NCI-H82 treated with DMSO at 0.1 percent for 48 hours (cell line): Measurements from ENCODE around the gene TMPRSS6.
A peak's percentile ranks its signal among the peaks of the same experiment; 100 is the strongest.

Experiments used
- DNase-seq: peaks from one replicate; lab custom pipeline; 2025; ENCODE audit not compliant: unreplicated experiment; lab: John Stamatoyannopoulos, UW

Gene TMPRSS6

GRCh38 chr22:37032535-37033460 is 76.7 kb downstream of the TMPRSS6 start:
- DNase-seq: no peak

GRCh38 chr22:37032134-37032534 is 77.4 kb downstream of the TMPRSS6 start:
- DNase-seq: no peak

GRCh38 chr22:37030560-37031281 is 78.8 kb downstream of the TMPRSS6 start:
- DNase-seq: no peak

GRCh38 chr22:37028692-37029674 is 80.5 kb downstream of the TMPRSS6 start:
- DNase-seq: no peak

GRCh38 chr22:37027556-37027955 is 82.0 kb downstream of the TMPRSS6 start:
- DNase-seq: no peak

- DNase-seq: no peak
These were observed 83.2 kb downstream of the TMPRSS6 start for GRCh38 chr22:37026325-37026724.

- DNase-seq: no peak
These were observed 83.9 kb downstream of the TMPRSS6 start for GRCh38 chr22:37025500-37026070.

GRCh38 chr22:37024339-37025157 is 85.0 kb downstream of the TMPRSS6 start:
- no peak for DNase-seq

GRCh38 chr22:37023743-37024338 is 85.7 kb downstream of the TMPRSS6 start:
- DNase-seq: no peak

- DNase-seq: no peak
These were observed 86.8 kb downstream of the TMPRSS6 start for GRCh38 chr22:37022483-37023337.

- DNase-seq: no peak
These were observed 87.6 kb downstream of the TMPRSS6 start for GRCh38 chr22:37021710-37022482.

GRCh38 chr22:37021041-37021440 is 88.5 kb downstream of the TMPRSS6 start:
- DNase-seq: no peak

GRCh38 chr22:37020192-37020479 is 89.4 kb downstream of the TMPRSS6 start:
- no peak for DNase-seq

GRCh38 chr22:37019309-37020191 is 90.0 kb downstream of the TMPRSS6 start, which contains the start of the genes MPST and TST:
Gene MPST, plus strand, starts transcription at chr22:37019742. Its CDS starts 95 bp downstream, at chr22:37019837.
Gene TST, minus strand, starts transcription at chr22:37019447. Its CDS starts 715 bp downstream, at chr22:37018732.
- peak; percentile 41 for DNase-seq

- DNase-seq: no peak
These were observed 90.7 kb downstream of the TMPRSS6 start for GRCh38 chr22:37018815-37019308.

GRCh38 chr22:37018086-37018814 is 91.3 kb downstream of the TMPRSS6 start:
- no peak for DNase-seq
